DND-41 (cell line): ENCODE measurements around the gene PTPN1.

Experiments used
- ATAC-seq: fragments of 200-7000 bp; cut with Tn5 transposase; 3 replicates; pipeline ENCODE4 v1.9.1; 2021; ENCODE audit warnings: low read depth; ENCODE audit not compliant: insufficient read depth
- DNase-seq: peaks from one replicate; pipeline ENCODE4 v3.0.0-alpha.2; 2020
- H2AFZ ChIP-seq: 2 replicates; pipeline ENCODE4 v1.6.0; 2012; ENCODE audit warnings: low read depth, low read length
- H3K27ac ChIP-seq: 2 replicates; pipeline ENCODE4 v1.5.1; 2012; ENCODE audit warnings: low read length, inconsistent platforms
- H3K27me3 ChIP-seq: fragments of 200-600 bp; sonication (generic); 2 replicates; pipeline ENCODE4 v1.6.0; 2012; ENCODE audit warnings: low read length, mild to moderate bottlenecking, inconsistent platforms; ENCODE audit not compliant: insufficient read depth, poor library complexity
- H3K36me3 ChIP-seq: 2 replicates; pipeline ENCODE4 v1.5.1; 2012; ENCODE audit warnings: low read length, inconsistent platforms; ENCODE audit not compliant: insufficient read depth
- H3K4me1 ChIP-seq: 2 replicates; pipeline ENCODE4 v1.5.1; 2012; ENCODE audit warnings: mild to moderate bottlenecking, low read length; ENCODE audit not compliant: insufficient read depth
- H3K4me2 ChIP-seq: 2 replicates; pipeline ENCODE4 v1.6.0; 2012; ENCODE audit warnings: mild to moderate bottlenecking, moderate library complexity, low read length, inconsistent platforms; ENCODE audit not compliant: insufficient read depth
- H3K4me3 ChIP-seq, 2 experiments: fragments of 200-600 bp in 1 of 2; shearing (Covaris generic) in 1 of 2; 2 replicates each; pipeline ENCODE4 v1.5.1; 2012 to 2016; ENCODE audit warnings: inconsistent platforms in 2 of 2, low read length in 2 of 2, mild to moderate bottlenecking in 2 of 2, low read depth in 1 of 2, moderate library complexity in 1 of 2
- H3K79me2 ChIP-seq: 2 replicates; pipeline ENCODE4 v1.6.0; 2012; ENCODE audit warnings: low read length, inconsistent platforms; ENCODE audit not compliant: insufficient read depth
- H3K9ac ChIP-seq: 2 replicates; pipeline ENCODE4 v1.6.0; 2012; ENCODE audit warnings: low read depth, mild to moderate bottlenecking, inconsistent platforms, low read length, moderate library complexity
- H3K9me3 ChIP-seq: 2 replicates; pipeline ENCODE4 v1.5.1; 2012; ENCODE audit warnings: low read length, moderate library complexity, mild to moderate bottlenecking, inconsistent platforms; ENCODE audit not compliant: insufficient read depth, severe bottlenecking
- H4K20me1 ChIP-seq: 2 replicates; pipeline ENCODE4 v1.6.0; 2012; ENCODE audit warnings: low read length; ENCODE audit not compliant: insufficient read depth
- CTCF ChIP-seq: IDR thresholded peaks from 2 replicates; pipeline ENCODE4 v1.5.1; 2012; ENCODE audit warnings: borderline replicate concordance, low read length, moderate library complexity, mild to moderate bottlenecking; ENCODE audit not compliant: poor library complexity, severe bottlenecking; ENCODE audit errors: extremely low read depth
- EZH2 ChIP-seq: IDR thresholded peaks from 3 replicates; pipeline ENCODE4 v1.6.1; 2012; ENCODE audit warnings: borderline replicate concordance, low read depth, mild to moderate bottlenecking, moderate library complexity, low read length, inconsistent platforms; ENCODE audit not compliant: severe bottlenecking

PTPN1 gene

GRCh38 chr20:50590348-50590664 is 80.1 kb downstream of the PTPN1 start:
- H3K4me2 ChIP-seq: no peak overlapping the region
- peaks cover 10% of the 10 kb centered on the region; the same call in 1 of the 2 replicates for H4K20me1 ChIP-seq
- no peaks in the 10 kb centered on the region for H3K9me3 ChIP-seq
- no peak overlapping the region for H2AFZ ChIP-seq
- peaks cover 15% of the 10 kb centered on the region for H3K36me3 ChIP-seq
- ATAC-seq (no peak), DNase-seq (no peak)
- no peak overlapping the region for H3K4me3 ChIP-seq
- no peak overlapping the region for H3K27ac ChIP-seq
- no peaks in the 10 kb centered on the region for H3K27me3 ChIP-seq
- H3K9ac ChIP-seq: no peak overlapping the region
- no peaks in the 10 kb centered on the region for H3K4me1 ChIP-seq
- TF ChIP-seq EZH2 (no peak), CTCF (no peak)
- H3K79me2 ChIP-seq: no peaks in the 10 kb centered on the region

- H2AFZ ChIP-seq: no peak overlapping the region
- no peak for TF ChIP-seq EZH2
- no peak for TF ChIP-seq CTCF
- ATAC-seq (no peak), DNase-seq (no peak)
- no peak overlapping the region for H3K9ac ChIP-seq
- H3K36me3 ChIP-seq: peaks cover 5% of the 10 kb centered on the region
- no peak overlapping the region for H3K27ac ChIP-seq
- no peaks in the 10 kb centered on the region for H3K79me2 ChIP-seq
- H3K27me3 ChIP-seq: no peaks in the 10 kb centered on the region
- no peaks in the 10 kb centered on the region for H3K4me1 ChIP-seq
- H4K20me1 ChIP-seq: peaks cover 7% of the 10 kb centered on the region; the same call in 1 of the 2 replicates
- H3K4me3 ChIP-seq: no peak overlapping the region
- no peak overlapping the region for H3K4me2 ChIP-seq
- no peaks in the 10 kb centered on the region for H3K9me3 ChIP-seq
Measured at GRCh38 chr20:50591233-50591852, 81.2 kb downstream of the PTPN1 start.

- Histone ChIP-seq H3K9me3 (no peaks in the 10 kb centered on the region), H3K36me3 (no peaks in the 10 kb centered on the region), H3K79me2 (no peaks in the 10 kb centered on the region), H4K20me1 (peaks cover 8% of the 10 kb centered on the region; the same call in 1 of the 2 replicates), H3K4me1 (no peaks in the 10 kb centered on the region), H3K27ac (no peak overlapping the region), H3K4me2 (no peak overlapping the region), H3K9ac (no peak overlapping the region), H3K4me3 (no peak overlapping the region), H2AFZ (no peak overlapping the region), H3K27me3 (no peaks in the 10 kb centered on the region)
- TF ChIP-seq EZH2 (no peak), CTCF (no peak)
- no peak for DNase-seq
- no peak for ATAC-seq
Measured at GRCh38 chr20:50592282-50593004, 82.3 kb downstream of the PTPN1 start.
